ENCODE data around the gene FLNB.

DNA sequence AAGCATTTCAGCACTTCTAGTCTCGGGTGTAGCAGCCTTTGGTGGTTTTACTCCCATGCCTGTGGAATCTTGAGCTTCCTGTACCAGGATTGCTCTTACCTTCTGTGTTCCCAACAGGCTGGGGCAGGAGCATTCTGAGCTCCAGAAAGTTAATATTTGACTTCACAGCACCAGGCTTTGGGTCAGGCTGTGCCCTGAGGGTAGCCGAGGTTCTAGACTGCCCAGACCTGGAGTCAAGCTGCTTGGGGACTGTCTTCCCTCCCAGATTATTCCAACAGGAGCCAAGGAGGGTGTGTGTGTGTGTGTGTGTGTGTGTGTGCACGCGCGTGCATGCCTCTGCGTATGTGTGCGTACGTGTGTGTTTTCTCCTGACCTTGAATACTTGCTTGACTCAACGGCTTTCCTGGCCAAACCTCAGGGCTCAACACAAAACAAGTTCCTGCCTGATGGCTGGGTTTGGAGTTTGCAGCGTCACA is 94.8 kb downstream of the FLNB start:
- TF ChIP-seq POLR2AphosphoS5 (IDR thresholded peaks at IDR 0.05; ENCODE audit: low read depth, low read length): no peak
- no peak for TF ChIP-seq NRF1 (IDR thresholded peaks at IDR 0.05; ENCODE audit: low read depth, low read length)
- no peak for TF ChIP-seq JUND (IDR thresholded peaks at IDR 0.05)

Data from SK-N-SH (cell line).